NCI-H1436 (cell line): Measurements from ENCODE around the gene PSMB2.

Experiments
- DNase-seq: peaks from one replicate; lab custom pipeline; 2025; lab: John Stamatoyannopoulos, UW

Gene PSMB2

GRCh38 chr1:35556484-35557117, 84.7 kb downstream of the PSMB2 start:
- no peak for DNase-seq

- DNase-seq = no peak
Observed at GRCh38 chr1:35555601-35556477, 85.5 kb downstream of the PSMB2 start.

GRCh38 chr1:35555212-35555584, 86.1 kb downstream of the PSMB2 start:
- DNase-seq = no peak

- no peak for DNase-seq
Observed at GRCh38 chr1:35554266-35555211, 86.8 kb downstream of the PSMB2 start.

GRCh38 chr1:35553851-35554250, 87.5 kb downstream of the PSMB2 start:
- no peak for DNase-seq
